Smooth muscle cell (in vitro differentiated cells): Measurements from ENCODE around the gene KCTD8. TPM values are rescaled to one million over a fixed set of nuclear protein-coding genes. Genes with fewer than 3 reads are reported as not detected.

Experiments used
- DNase-seq: peaks from one replicate; lab custom pipeline; 2025; ENCODE audit not compliant: unreplicated experiment; lab: John Stamatoyannopoulos, UW
- H2AFZ ChIP-seq: fragments of 200-600 bp; sonication (generic); 2 replicates; pipeline ENCODE4 v1.6.0; 2016; ENCODE audit warnings: antibody characterized with exemption, low read depth, mild to moderate bottlenecking
- H3F3A ChIP-seq: fragments of 200-600 bp; sonication (generic); 2 replicates; pipeline ENCODE4 v1.6.0; 2017; ENCODE audit warnings: antibody characterized with exemption, low read depth
- H3K27ac ChIP-seq: fragments of 200-600 bp; sonication (generic); 2 replicates; pipeline ENCODE4 v1.5.1; 2016; ENCODE audit warnings: low read depth, mild to moderate bottlenecking
- H3K27me3 ChIP-seq: fragments of 200-600 bp; sonication (generic); 2 replicates; pipeline ENCODE4 v1.6.1; 2016; ENCODE audit warnings: low read depth, mild to moderate bottlenecking
- H3K36me3 ChIP-seq: fragments of 200-600 bp; sonication (generic); 2 replicates; pipeline ENCODE4 v1.5.1; 2016; ENCODE audit warnings: low read depth
- H3K4me1 ChIP-seq: fragments of 200-600 bp; sonication (generic); 2 replicates; pipeline ENCODE4 v1.5.1; 2016; ENCODE audit warnings: low read depth
- H3K4me2 ChIP-seq: fragments of 200-600 bp; sonication (generic); 2 replicates; pipeline ENCODE4 v1.6.0; 2016; ENCODE audit warnings: mild to moderate bottlenecking
- H3K4me3 ChIP-seq: fragments of 200-600 bp; sonication (generic); 2 replicates; pipeline ENCODE4 v1.5.1; 2016; ENCODE audit warnings: mild to moderate bottlenecking
- H3K79me2 ChIP-seq: fragments of 200-600 bp; sonication (generic); 2 replicates; pipeline ENCODE4 v1.6.0; 2016; ENCODE audit warnings: low read depth, mild to moderate bottlenecking
- H3K9ac ChIP-seq: fragments of 200-600 bp; sonication (generic); 2 replicates; pipeline ENCODE4 v1.6.0; 2016; ENCODE audit warnings: low read depth
- H3K9me3 ChIP-seq: fragments of 200-600 bp; sonication (generic); replicated peaks from 2 replicates; pipeline ENCODE4 v1.5.1; 2016; ENCODE audit warnings: low read depth
- H4K20me1 ChIP-seq: fragments of 200-600 bp; sonication (generic); 2 replicates; pipeline ENCODE4 v1.6.0; 2016; ENCODE audit warnings: low read depth
- CTCF ChIP-seq: fragments of 200-600 bp; sonication (generic); IDR thresholded peaks from 2 replicates; pipeline ENCODE4 v1.5.1; 2017; ENCODE audit warnings: borderline replicate concordance, mild to moderate bottlenecking, antibody characterized with exemption; ENCODE audit not compliant: insufficient read depth, poor library complexity, severe bottlenecking
- whole genome bisulfite sequencing: methylation state at CpG from one replicate; pipeline ENCODE4 v1.1.7; 2016; ENCODE audit warnings: low lambda C conversion rate; 5-methylcytosine and 5-hydroxymethylcytosine counted together
- polyA plus RNA-seq: library from polyadenylated mRNA; unstranded; fragments of >200 nt; fragmentation: Nextera tagmentation; extraction: Ambion mirVana; gene quantifications from 2 replicates; pipeline ENCODE4 v1.2.1, GENCODE V29; 2016
- total RNA-seq: library from RNA; depleted of rRNA; stranded (reverse); fragments of >200 nt; gene quantifications from 2 replicates; pipeline ENCODE4 v1.2.3, GENCODE V29; 2014

Gene KCTD8
- total and polyA plus RNA-seq, 2 experiments from 2014 or later: not detected

- Histone ChIP-seq H3K36me3 (no peaks in the 10 kb centered on the region), H3K27ac (no peak overlapping the region), H3K9me3 (no peaks in the 10 kb centered on the region), H3K4me1 (no peaks in the 10 kb centered on the region), H2AFZ (no peak overlapping the region), H3F3A (no peaks in the 10 kb centered on the region), H3K4me2 (no peak overlapping the region), H4K20me1 (no peaks in the 10 kb centered on the region), H3K79me2 (no peaks in the 10 kb centered on the region), H3K9ac (no peak overlapping the region), H3K27me3 (no peaks in the 10 kb centered on the region), H3K4me3 (no peak overlapping the region)
- WGBS: 44% methylated on average over 1 of the region's 1 CpG
- DNase-seq: no peak
- TF ChIP-seq CTCF: no peak
Observed at GRCh38 chr4:44279469-44279868, 169.1 kb downstream of the KCTD8 start.

- Histone ChIP-seq H3K9me3 (no peaks in the 10 kb centered on the region), H3K4me2 (no peak overlapping the region), H4K20me1 (no peaks in the 10 kb centered on the region), H3K36me3 (no peaks in the 10 kb centered on the region), H3K9ac (no peak overlapping the region), H3K4me1 (no peaks in the 10 kb centered on the region), H3K27ac (no peak overlapping the region), H3K79me2 (no peaks in the 10 kb centered on the region), H3F3A (no peaks in the 10 kb centered on the region), H2AFZ (no peak overlapping the region), H3K4me3 (no peak overlapping the region), H3K27me3 (no peaks in the 10 kb centered on the region)
- 90% methylated on average over 1 of the region's 1 CpG for WGBS
- DNase-seq: no peak
- no peak for TF ChIP-seq CTCF
Observed at GRCh38 chr4:44279066-44279465, 169.5 kb downstream of the KCTD8 start.

- no peak overlapping the region for H2AFZ ChIP-seq
- DNase-seq: no peak
- no peaks in the 10 kb centered on the region for H3K36me3 ChIP-seq
- no peak overlapping the region for H3K4me3 ChIP-seq
- H3K27ac ChIP-seq: no peak overlapping the region
- H3K79me2 ChIP-seq: no peaks in the 10 kb centered on the region
- H3K4me1 ChIP-seq: no peaks in the 10 kb centered on the region
- H3K9ac ChIP-seq: no peak overlapping the region
- H3F3A ChIP-seq: no peaks in the 10 kb centered on the region
- H4K20me1 ChIP-seq: no peaks in the 10 kb centered on the region
- no peak overlapping the region for H3K4me2 ChIP-seq
- no peaks in the 10 kb centered on the region for H3K9me3 ChIP-seq
- no peak for TF ChIP-seq CTCF
- no peaks in the 10 kb centered on the region for H3K27me3 ChIP-seq
- 60% methylated on average over 2 of the region's 2 CpGs for WGBS
Observed at GRCh38 chr4:44257461-44257860, 191.1 kb downstream of the KCTD8 start.

GRCh38 chr4:44256414-44256813 lies 192.2 kb downstream of the KCTD8 start:
- H3K4me3 ChIP-seq: no peak overlapping the region
- 73% methylated on average over 2 of the region's 2 CpGs for WGBS
- no peak overlapping the region for H3K27ac ChIP-seq
- H3K9me3 ChIP-seq: no peaks in the 10 kb centered on the region
- H3K79me2 ChIP-seq: no peaks in the 10 kb centered on the region
- H3K4me2 ChIP-seq: no peak overlapping the region
- no peaks in the 10 kb centered on the region for H3K27me3 ChIP-seq
- H3K4me1 ChIP-seq: no peaks in the 10 kb centered on the region
- no peaks in the 10 kb centered on the region for H3F3A ChIP-seq
- DNase-seq: no peak
- no peaks in the 10 kb centered on the region for H3K36me3 ChIP-seq
- no peaks in the 10 kb centered on the region for H4K20me1 ChIP-seq
- no peak overlapping the region for H2AFZ ChIP-seq
- no peak overlapping the region for H3K9ac ChIP-seq
- TF ChIP-seq CTCF: no peak
